HuH-7.5 (cell line): ENCODE measurements around the gene RGMA.

ENCODE experiments used
- DNase-seq: peaks from one replicate; pipeline ENCODE4 v3.0.0; 2011; ENCODE audit warnings: low spot score

Gene RGMA, protein sequence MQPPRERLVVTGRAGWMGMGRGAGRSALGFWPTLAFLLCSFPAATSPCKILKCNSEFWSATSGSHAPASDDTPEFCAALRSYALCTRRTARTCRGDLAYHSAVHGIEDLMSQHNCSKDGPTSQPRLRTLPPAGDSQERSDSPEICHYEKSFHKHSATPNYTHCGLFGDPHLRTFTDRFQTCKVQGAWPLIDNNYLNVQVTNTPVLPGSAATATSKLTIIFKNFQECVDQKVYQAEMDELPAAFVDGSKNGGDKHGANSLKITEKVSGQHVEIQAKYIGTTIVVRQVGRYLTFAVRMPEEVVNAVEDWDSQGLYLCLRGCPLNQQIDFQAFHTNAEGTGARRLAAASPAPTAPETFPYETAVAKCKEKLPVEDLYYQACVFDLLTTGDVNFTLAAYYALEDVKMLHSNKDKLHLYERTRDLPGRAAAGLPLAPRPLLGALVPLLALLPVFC

GRCh38 chr15:93088981-93089726, at the start of gene RGMA:
RGMA (minus strand) TSS chr15:93089211; CDS start chr15:93088932, 279 bp downstream.
- no peak for DNase-seq

DNA sequence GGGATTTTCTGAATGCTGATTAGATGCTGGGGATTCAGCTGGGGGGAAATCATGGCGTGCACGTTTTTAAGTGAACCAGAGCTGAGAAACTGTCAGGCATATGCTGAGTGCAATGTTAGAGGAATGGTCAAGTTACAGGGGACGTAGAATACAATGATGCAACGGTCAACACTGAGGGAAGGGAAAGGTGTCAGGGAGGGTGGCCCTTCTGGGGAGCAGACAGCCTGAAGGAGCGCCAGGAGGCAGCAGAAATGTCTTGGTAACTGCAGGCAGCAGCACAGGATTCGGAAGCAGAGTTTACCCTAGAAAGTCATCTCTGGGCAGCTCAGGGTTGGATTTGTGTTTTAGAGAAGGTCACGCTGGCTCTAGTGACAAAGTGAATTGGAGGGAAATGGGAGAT, 47.6 kb upstream of the RGMA start:
- no peak for DNase-seq

DNA sequence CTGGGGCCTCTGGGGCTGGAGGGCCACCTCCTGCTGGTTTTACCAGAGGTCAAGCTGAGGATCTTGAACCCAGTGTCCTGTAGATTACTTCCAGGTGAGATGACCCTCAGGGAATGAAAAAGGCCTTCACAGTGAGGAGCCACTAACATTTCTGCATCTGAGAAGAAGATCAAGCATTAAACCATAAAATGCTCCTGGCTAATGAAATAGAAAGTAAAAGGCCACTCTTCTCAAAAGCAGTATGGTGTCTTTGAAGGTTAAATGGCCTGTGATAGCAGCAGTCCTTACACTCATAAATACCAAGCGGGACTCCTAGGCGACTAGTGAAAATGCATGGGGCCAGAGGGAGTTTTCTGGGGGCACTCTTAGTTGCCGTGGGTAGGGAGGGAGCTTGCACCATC, 47.0 kb upstream of the RGMA start:
- no peak for DNase-seq

DNA sequence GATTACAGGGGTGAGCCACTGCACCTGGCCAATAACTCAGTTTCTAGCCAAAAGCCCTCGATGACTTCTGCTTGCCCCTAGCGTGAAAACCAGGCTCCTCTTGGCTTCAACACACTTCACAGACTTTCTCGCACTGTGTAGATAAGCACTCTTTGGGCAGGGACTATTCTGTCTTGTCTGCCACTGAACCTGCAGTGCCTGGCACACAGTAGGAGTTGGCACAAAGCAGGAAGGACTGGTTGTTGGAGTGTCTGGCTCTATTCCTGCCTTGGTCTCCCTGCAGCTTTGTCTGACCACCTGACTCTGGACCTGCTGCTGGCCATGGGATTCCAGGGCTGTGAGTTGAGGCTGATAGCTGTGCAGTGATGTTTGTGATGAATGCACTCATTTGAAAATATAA, 46.4 kb upstream of the RGMA start:
- DNase-seq, result no peak

- no peak for DNase-seq
Measured at GRCh38 chr15:93131485-93132095, 42.6 kb upstream of the RGMA start.

DNA sequence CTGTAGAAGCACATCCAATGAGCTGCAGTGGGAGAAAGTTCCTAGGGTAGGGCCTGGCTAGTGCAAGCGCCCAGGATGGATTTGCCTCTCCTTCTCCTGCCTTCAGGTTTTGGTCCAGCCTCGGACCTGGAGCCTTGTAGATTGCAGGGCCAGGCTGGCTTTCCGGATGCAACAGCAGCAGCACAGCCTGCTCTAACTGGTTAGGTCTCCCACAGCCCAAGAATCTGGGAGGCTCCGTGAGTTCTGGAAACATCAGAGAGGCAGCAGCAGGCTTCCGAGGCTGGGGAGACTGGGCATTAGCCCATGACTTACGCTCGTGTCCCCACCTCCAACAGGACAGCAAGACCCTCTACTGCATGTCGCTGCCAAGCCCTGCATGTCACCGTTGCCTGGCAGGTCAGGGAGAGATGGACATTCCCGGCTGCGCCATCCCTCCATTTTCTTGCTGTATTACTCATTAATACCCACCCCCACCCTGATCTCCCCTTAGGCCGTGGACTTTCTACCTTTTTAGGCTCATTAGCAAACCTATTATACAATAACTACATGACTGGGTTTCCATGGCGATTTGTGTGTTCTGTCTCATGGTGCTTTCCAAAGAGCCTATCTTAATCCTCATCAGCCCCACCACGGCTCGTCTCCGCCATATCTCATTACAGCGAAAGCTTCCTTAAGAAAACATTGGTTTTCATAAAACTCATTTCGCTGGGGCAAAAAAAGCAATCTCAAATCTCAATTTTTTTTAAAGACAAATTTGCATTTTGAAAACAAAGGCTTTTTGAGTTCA, 40.9 kb upstream of the RGMA start:
- DNase-seq, result no peak

DNA sequence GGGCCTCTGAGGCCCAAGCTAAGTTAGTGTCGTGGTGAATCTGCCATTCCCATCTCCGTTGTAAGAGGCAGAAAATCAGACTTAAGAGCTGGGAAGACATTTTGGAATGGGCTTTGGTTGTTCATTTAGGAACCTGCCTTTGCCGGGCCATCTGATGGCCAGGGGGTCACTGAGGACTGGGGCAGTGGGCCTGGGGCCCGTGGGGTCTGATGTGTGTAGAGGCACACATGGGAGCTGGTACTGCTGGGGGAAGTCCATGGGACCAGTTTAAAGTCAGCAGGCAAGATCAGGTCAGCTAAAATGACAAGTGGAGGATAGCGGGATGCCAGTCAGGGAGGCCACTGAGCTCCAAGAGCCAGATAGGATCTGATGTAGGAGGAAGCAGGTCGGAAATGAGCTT, 38.3 kb upstream of the RGMA start:
- DNase-seq, result no peak

DNA sequence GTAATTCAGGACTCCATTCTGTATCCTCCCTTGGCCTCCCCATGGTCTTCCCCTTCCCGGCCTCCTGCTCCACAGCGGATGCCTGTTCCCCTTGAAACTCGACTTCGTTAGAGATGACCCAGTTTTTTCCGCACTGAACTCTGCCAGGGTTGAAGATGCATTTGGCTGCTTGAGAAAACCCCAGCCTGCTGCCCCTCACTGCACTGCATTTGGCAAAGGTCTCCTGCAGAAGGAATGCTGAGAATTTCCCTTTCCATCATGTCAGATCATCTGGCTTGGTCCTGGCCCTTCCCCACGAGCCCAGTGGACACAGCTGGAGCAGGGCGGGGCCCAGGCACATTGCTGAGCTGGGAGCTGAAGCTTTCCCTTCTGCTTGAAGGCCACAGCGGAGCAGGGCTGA, 37.6 kb upstream of the RGMA start:
- DNase-seq, result no peak

DNA sequence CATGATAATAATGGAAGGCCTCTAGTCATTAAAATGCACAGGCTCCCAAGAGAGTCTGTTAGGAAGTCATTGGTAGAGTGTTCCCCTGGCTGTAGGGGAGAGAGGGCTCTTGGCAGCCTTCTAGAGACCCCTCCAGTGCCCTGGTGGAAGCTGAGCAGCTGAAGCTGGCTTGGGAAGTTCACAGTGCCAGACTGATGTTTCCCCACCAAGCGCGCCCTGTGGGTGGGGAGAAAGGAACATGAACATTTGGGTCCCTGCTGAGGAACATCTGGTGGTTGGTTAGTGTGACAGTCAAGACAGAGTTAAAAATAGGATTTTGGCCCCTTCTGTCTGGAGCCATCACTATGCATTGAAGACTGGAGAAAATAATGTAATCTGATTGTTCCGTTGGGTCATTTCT, 37.1 kb upstream of the RGMA start:
- DNase-seq, result no peak

- no peak for DNase-seq
Measured at GRCh38 chr15:93124126-93124525, 35.1 kb upstream of the RGMA start.

DNA sequence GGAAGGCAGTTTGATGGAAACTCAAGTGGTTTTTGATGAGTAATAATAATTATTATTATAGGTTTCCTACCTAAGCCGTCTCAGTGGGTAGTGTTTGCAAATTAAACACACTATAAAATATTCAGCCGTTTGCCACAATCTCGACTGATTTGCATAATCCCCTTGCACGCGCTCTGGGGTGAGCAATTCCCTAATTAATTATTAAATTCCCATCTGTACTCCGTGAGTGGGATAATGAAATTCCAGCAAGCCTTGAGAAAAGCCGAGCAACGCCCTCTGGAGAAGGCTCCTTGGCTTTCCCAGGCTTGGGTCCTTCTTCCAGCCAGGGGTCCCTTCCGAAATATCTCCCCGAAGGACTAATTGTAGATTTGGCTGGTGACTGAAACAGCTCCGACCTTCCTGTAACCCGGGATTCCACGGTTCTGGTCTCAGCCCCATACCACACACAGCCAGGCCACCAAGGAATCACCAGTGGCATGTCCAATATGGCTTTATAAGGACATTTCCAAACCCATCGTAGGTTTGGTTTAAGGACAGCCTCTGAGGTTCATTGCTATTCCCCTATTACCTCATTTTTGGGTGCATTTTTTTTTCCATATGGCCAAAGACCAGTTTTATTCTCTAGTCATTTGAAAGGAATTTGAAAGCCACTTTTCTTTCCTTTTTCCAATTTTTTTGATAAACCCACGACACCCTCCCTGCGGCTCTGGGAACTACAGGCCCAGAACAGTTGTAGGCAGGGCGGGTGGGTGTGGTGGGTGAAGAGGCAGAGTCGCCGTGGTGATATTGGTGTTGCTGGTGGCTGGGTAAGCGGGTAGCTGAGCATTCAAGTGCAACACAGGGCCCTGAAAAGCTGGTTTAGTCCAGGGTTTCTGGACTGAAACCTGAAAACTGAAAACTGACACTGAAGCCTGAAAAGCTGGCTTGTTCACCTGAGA, 33.2 kb upstream of the RGMA start:
- DNase-seq, result no peak

DNA sequence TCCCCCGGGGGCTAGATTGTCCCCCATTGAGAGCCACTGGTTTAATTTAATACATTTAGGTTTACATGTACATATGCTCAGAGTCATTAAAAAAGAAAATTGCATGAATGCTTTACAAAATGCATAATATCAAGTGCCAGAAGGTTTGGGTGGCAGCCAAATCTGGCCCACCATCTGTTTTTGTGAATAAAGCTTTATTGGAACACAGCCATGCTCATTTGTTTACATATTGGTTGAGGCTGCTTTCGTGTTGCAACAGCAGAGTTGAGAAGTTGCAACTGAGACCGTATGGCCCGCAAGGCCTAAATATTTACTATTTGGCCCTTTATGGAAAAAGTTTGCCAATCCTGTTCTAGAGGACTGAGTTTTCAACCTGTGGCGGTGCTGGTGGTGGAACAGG, 32.1 kb upstream of the RGMA start:
- DNase-seq, result no peak

- no peak for DNase-seq
Measured at GRCh38 chr15:93118904-93119303, 29.9 kb upstream of the RGMA start.

- DNase-seq, result no peak
Measured at GRCh38 chr15:93111451-93111850, 22.4 kb upstream of the RGMA start.

- no peak for DNase-seq
Measured at GRCh38 chr15:93110502-93111040, 21.6 kb upstream of the RGMA start.

DNA sequence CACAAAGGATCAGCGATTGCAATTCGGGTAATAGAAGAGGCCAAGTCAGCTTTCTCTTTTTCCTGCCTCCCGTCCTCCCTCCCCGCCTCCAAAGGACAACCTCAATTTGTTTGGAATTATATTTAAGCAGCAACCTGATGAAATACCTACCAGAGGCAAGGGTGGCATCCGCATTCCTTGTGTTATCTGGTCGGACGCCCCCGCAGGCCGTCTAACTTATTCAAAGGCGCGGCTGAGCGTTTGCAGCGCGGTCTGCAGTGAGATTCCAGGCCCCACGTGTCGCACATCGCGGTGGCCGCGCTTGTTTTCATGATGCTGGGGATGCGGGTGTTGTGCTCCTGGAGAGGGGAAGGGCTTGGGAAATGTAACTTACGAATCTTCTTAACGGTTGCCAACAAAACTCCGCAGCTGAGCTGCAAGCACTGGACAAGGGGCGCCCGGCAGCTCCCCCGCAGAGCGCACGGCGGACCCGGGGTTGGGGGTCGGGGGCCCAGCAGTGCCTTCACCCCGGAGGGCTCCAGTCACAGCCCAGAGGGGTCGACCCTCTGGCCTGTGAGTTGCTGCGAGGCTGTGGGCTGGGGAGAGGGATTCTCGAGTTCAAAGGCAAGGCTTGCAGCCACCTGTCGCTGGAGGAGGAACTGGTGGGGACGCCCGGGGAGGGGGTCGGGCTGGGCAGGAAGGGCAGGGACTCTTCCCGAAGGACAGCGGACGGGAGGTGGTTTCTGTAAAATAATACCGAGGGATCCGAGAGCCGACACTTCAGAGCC, 20.5 kb upstream of the RGMA start:
- no peak for DNase-seq

GRCh38 chr15:93107646-93108045, 18.6 kb upstream of the RGMA start:
- no peak for DNase-seq

DNA sequence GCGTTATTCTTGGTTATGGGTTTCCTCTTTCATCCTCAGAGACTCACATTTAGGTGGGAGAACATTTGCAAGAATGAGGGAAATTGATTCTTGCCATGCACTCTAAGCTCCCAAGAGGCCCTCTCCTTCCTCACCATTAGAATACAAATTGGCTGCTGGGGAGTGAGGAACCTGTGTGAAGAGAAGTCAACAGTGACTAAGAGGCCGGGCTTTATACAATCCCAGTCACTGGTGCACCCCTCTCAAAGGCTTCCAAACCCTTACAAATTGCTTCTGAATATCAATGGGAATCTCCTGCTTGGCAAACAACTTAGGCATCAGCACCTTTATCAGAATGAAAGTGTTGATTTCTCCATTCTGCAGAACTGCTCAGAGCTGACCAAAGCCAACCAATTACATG, 16.5 kb upstream of the RGMA start:
- no peak for DNase-seq

DNA sequence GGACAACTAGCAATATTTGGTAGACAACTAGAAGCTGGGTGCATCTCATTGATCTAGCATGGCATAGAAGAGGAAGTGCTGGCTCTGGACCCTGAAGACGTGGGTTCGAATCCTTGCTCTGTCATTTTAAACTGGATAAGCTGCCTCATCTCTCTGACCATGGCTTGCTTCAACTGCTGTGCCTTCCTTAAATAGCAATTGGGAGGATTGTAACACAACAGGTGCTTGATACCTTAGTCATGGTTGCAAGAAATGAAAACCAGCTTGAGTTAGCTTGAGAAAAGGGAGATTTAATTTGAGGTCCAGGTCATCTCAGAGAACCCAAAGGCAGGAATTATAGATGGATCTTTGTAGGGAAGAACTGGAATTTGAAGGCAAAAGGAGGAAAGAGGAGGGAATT, 14.8 kb upstream of the RGMA start:
- no peak for DNase-seq

DNA sequence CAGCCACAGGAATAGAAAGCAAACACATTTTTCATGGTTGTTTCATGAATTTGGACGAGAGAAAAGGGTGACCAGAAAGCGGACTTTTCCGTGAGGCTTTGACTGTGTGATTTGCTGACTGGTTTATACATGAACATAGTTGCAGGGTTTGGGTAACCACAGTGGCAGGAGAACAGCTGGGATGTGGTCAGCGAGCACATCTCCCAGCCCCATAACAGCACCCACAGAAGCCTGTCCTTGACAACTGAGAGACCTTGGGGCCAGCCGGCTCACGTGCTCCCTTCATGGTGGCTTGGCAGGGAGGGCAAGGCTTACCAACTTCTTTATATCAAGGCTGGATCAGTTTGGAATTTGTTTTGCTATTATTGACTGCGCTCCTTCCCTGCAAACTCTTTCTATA, 13.2 kb upstream of the RGMA start:
- DNase-seq, result no peak
